ENCODE data around the gene PDE4B.

DNA sequence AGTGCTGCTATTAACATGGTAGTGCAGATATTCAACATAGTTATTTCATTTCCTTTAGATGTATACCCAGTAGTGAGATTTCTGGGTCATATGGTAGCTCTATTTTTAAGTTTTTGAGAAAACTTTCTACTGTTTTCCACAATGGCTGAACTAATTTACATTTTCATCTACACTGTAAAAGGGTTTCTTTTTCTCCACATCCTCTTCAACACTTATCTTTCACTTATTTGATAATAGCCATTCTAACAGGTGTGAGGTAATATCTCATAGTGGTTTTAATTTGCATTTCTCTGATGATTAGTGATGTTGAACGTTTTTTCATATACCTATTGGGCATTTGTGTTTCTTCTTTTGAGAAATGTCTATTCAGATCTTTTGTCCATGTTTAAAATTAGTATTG lies 149.8 kb downstream of the PDE4B start:
- TF ChIP-seq POLR2A (IDR thresholded peaks at IDR 0.05; ENCODE audit: low read depth, low read length) (no peak), POLR2AphosphoS5 (IDR thresholded peaks at IDR 0.05; ENCODE audit: low read depth, low read length) (no peak)
